ENCODE results near the gene LPAR5.
A peak's percentile ranks its signal among the peaks of the same experiment; 100 is the strongest.
"Not testable (repeated sequence)": the region's sequence is repeated elsewhere in the genome, so short reads cannot be mapped to it uniquely, and the experiment has no call there.

Gene LPAR5

DNA sequence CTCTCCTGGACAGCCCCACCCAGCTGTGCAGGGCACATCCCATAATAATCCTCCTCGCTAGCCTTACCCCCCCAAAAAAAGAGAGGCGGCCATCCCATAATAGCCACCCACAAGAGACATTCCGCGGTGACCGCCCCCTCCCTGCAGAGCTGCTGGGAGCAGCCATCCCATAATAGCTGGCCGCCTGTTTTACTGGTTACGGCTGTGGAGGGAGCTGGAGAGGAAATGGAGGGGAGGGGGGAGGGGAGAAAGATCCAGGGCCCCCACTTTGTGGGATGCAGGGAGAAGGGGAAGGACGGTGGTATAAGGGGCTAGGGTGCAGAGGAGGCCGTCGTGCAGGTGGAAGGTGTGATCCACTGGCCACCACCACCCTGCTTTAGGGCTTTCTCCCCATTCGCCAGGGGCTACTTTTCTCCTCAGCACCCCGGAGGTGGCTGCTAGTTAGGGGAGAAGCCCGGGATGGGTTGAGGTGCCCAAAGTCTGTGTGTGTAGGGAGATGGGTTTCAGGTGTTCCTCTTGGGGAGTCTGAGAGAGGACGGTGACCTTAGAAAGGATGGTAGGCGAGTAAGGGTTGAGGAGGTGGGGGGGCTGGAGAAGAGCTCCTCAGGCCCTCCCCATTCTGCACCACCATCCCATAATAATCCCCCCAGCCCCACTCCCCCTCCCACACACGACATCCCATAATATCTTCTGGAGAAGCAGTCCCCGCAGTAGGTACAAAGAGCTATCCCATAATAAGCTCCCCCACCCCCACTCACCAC, 22.6 kb downstream of the LPAR5 start:
- in situ Hi-C loops (cut with HindIII; ENCODE audit: low pct_ligation_motif_present, low pct_unique_long_range_greater_than_20kb, low sequenced_read_pairs): no loop called here
- DNase-seq: no peak

DNA sequence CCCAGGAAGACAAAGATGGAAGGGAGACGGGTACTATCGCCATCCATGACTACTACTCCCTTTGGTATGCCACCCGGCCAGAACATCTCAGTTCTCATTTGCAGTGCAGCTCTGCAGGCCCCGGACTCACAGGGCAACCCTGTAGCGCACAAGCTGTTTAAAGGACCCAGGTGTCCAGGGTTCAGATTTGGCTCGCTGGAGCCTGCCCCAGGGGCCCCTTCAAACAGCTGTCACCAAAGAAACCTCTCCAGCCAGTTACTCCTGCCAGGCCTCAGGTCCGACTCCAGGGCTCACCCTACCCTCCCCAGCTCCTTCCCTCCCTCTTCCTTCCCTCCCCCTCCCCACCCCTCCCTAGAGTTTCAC, 23.1 kb downstream of the LPAR5 start:
- in situ Hi-C loops (cut with HindIII; ENCODE audit: low pct_ligation_motif_present, low pct_unique_long_range_greater_than_20kb, low sequenced_read_pairs): no loop called here
- DNase-seq: no peak

DNA sequence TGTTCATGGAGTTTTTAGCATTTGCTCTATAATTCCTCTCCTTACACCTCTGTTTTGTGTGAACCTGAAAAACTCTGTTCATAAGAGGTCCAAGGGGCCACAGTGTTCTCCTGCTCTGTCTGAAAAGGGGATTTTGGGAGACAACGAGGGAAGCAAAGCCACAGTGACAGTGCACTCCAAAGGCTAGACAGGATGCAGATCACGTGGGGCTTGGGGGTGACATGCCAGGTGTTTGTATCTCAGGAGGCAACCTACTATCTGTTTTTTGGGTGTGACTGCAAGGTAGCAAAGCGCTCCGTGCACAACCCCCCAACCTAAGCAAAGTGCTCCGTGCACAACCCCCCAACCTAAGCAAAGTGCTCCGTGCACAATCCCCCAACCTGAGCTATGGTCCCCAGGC, 23.5 kb downstream of the LPAR5 start:
- in situ Hi-C loops (cut with HindIII; ENCODE audit: low pct_ligation_motif_present, low pct_unique_long_range_greater_than_20kb, low sequenced_read_pairs): no loop called here
- no peak for DNase-seq

DNA sequence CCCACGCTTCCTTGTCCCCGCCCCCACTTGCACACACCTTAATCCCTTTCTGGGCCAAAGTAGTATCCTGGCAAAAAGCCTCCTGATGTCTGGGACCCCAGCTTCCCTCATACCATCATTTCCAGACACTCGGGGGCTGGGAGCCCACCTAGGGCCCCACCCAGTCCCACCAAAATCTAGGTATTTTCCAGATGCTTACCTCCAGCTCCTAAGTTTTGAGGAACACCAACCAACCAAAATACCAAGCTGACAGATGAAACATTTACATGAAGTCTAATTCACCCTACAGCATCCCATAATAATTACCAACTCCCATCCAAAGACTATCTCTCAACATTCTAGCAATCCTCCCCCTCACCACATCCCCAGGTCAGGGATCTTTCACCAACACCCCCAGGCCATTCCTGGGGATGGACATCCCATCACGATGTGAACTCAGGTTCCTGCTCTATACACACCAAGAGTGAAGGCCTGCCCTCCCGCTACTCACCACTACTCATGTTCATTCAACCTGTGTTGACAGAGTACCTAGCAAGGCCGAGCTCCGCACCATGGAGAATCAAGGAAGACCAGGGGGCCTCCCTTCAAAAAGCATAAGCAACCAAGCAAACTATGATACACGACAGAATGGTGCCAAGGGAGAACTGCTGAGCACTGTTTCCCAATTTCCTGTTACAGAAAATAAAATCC, 27.0 kb downstream of the LPAR5 start:
- DNase-seq: no peak
- in situ Hi-C loops (cut with HindIII; ENCODE audit: low pct_ligation_motif_present, low pct_unique_long_range_greater_than_20kb, low sequenced_read_pairs): no loop called here

DNA sequence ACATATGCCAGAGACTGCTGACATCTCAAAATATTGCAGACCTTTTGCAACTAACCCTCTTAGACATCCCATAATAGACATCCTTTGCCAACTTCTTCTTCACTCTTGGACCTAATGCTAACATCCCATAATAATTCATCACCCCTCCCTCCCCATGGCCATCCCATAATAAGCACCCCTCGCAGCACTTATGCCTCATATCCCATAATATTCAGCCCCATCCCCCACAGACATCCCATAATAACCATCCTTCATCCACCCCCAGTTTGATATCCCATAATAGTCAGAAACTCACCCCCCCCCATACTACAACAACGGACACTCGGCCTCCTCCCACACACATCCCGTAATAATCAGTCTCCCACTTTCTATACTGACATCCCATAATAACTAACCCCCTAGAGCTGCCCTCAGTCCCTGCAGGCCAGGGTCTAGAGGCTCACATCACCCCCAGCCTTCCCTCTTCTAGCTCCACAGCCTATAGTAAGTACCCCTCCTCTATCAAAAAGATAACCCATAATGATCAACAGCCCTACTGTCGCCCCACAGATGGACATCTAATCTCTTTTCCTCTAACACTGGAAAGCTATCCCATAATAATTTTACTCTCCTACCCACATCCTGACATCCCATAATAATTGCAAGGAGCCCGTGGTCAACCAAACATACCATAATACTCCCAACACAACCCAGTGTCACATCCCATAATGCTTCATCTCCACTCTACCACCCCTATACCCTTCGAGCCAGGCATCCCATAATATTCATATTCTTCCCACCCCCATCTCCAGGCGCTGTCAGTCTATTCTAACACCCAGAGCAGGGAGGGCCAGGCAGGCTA, 27.8 kb downstream of the LPAR5 start:
- peak; percentile 63 for DNase-seq
- in situ Hi-C loops (cut with HindIII; ENCODE audit: low pct_ligation_motif_present, low pct_unique_long_range_greater_than_20kb, low sequenced_read_pairs): no loop called here

DNA sequence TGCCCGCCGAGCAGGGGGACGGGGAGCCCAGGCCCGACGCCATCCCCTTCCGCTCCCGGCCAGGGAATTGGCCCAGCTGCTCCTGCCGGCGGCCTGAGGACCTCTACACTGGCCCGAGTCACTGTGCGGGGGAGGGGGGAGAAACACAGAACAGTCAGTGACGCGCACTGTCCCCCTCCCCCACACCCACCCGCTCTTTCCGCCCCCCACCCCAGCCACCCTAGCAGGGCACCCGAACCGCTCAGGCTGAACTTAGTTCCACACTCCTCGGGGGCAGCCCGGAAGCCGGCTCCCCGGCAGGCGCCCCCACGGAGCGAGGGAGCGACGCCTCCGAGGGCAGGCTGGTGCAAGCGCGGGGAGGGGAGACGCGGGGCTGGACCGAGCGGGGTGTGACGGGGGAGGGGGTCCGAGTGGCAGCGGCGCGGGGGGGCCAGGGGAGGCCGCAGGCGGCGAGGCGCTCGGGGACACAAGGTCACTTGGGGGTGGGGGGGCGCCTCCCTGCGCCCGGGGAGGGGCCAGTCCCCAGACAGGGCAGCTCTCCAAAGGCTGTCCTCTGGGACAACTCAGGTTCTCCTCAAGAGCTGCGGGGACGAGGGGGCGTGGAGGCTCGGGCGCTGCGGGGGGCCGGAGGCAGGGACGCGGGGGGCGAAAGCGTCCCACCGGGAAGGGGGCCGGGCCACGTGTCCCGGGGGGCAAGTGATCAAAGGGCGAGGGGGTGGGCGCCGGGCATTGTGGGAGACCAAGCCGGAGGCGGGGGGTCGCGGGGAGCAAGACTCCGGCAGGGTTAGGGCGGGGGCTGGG, 29.2 kb downstream of the LPAR5 start:
- peak; percentile 56 for DNase-seq
- in situ Hi-C loops (cut with HindIII; ENCODE audit: low pct_ligation_motif_present, low pct_unique_long_range_greater_than_20kb, low sequenced_read_pairs): no loop called here

DNA sequence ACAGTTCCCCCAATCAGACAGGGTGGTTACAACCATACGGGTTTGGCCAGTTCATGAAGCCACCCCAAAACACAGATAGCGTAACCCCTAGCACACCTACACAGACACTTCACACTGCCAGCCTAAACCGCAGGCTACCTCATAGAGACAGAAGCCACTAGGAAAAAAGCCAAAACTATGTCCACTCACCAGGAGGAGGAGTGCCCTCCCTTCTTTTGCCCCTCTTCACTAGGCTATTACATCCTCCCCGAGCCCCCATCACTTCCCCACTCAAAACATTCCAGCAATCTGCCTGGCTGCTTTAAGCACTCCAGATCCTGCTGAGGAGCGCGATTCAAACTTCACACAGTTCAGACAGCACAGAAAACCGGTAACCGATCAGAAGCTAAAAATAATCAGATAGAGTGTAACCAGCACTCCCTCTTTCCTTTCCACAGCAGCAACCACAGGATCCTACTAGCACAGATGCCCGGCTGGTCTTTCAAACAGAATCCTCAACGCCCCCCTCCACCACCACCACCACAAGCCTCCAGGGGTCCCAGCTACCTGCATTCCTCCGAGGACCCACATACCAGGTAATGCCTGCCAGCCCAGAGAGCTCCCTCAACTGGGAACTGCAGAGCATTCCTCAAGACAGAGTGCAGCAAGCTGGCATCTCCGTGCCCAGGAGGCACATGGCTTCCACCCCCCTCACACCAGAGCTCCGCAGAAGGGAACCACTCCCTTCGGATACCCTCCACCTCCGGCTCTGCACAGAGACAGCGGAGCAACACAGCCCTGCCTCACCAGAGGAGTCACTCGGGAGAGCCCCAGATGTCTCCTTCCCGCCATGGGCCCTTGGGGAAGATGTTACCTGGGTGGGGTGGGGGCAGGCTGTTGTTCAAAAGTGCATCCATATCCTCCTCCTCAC, 30.1 kb downstream of the LPAR5 start:
- peak; percentile 42 for DNase-seq
- in situ Hi-C loops (cut with HindIII; ENCODE audit: low pct_ligation_motif_present, low pct_unique_long_range_greater_than_20kb, low sequenced_read_pairs): no loop called here

DNA sequence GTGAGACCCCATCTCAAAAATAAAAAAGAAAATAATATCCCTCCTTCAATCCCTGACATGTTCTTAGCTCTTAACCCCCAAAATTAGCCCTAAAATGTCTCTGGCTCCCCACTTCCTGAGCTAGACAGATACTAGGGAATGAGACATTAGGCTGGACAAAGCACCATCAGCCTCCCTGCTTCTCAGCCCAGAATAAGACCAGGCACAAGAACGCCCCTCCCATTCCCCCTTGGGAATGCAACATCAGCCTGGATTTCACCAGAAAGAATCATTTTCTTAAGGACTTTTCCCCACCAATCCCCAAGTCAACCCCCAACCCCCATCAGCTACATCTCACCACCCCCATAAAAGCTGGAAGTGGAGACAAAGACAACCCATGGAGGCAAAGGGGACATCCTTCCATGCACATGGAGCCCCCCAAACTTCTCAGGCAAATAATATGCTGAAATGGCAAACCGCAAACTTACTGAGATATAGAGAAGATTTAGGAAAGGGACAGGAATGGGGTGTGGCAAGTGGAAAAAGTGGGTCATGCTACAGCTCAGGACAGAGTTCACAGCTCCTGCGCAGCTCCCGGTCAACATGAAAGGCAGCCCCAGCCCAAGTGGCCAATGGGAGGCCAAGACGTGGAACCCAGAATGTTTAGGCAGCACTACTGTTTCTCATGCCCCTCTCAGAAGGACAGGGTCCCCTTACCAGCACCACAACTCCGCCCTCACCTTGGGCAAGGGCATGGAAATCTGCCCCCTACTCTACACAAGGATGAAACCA, 31.3 kb downstream of the LPAR5 start:
- in situ Hi-C loops (cut with HindIII; ENCODE audit: low pct_ligation_motif_present, low pct_unique_long_range_greater_than_20kb, low sequenced_read_pairs): no loop called here
- DNase-seq: no peak

DNA sequence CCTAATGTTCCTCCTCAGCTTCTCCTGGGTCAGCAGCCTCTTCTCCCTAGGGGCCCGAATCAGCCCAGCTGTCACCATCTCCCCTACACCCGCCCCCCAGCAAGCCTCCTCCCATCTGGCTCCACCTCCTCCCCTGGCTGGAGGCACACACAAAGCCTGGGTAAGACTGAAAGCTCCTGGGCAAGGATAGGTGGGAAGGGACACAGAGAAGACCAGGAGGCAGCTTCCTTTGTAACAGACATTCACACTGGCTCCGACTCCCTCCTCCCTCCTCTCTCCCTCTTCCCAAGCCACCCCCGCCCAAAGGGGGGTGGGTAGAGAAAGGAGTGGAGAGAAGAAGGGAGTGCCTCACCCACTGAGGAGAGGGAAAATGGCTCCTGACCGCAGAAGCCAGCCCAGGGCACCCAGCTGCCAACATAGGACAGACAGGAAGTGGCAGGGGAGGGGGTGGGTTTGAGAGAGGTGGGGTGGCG, 32.6 kb downstream of the LPAR5 start:
- no peak for DNase-seq
- in situ Hi-C loops (cut with HindIII; ENCODE audit: low pct_ligation_motif_present, low pct_unique_long_range_greater_than_20kb, low sequenced_read_pairs): no loop called here

DNA sequence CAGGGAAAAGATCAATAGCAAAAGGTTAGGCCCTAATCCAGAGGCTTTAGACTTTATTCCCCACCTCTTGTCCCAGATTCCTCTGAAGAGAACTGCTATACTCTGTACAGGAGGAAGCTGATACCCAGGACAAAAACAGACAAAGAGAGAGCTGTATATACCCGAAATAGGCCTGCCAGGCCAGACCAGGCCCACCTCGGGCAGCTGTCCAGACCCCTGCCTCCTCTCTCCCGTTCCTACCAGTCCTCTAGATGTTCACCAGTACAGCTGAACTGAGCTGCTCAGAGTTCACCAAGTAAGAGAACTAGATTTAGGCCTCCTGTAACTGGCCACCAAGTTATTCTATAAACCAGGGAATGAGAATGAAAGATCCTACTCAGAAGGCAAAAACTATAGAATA, 33.2 kb downstream of the LPAR5 start:
- in situ Hi-C loops (cut with HindIII; ENCODE audit: low pct_ligation_motif_present, low pct_unique_long_range_greater_than_20kb, low sequenced_read_pairs): no loop called here
- DNase-seq: no peak

DNA sequence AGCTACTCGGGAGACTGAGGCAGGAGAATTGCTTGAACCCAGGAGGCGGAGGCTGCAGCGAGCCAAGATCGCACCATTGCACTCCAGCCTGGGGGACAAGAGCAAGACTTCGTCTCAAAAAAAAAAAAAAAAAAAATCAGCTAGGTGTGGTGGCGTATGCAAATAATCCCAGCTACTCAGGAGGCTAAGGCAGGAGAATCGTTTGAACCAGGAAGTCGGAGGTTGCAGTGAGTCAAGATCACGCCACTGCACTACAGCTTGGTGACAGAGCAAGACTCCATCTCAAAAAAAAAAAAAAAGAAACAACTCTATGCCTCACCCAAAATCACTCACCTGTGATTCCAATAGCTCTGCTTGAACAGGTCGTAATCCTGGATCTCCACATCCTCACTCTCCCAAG, 40.1 kb downstream of the LPAR5 start:
- in situ Hi-C loops (cut with HindIII; ENCODE audit: low pct_ligation_motif_present, low pct_unique_long_range_greater_than_20kb, low sequenced_read_pairs); DNase-seq: not testable (repeated sequence)

DNA sequence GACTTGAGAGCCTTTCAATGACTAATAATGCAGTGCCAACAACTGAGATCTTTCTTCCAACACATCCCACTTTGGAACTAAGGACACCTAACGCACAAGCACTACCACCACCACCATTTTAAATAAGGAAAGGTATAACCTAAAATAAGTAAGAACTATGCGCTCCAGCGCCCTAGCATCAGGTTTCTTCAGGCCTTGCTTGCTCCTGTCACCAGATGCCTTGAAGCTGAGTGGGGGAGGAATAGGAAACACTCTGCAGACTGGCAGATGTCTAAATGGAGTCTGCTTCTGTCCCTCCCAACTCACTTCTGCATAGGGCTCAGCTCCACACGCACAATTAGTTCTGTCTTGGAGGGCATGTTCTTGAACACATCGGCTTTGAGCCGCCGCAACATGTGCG, 43.7 kb downstream of the LPAR5 start:
- in situ Hi-C loops (cut with HindIII; ENCODE audit: low pct_ligation_motif_present, low pct_unique_long_range_greater_than_20kb, low sequenced_read_pairs): no loop called here
- no peak for DNase-seq

DNA sequence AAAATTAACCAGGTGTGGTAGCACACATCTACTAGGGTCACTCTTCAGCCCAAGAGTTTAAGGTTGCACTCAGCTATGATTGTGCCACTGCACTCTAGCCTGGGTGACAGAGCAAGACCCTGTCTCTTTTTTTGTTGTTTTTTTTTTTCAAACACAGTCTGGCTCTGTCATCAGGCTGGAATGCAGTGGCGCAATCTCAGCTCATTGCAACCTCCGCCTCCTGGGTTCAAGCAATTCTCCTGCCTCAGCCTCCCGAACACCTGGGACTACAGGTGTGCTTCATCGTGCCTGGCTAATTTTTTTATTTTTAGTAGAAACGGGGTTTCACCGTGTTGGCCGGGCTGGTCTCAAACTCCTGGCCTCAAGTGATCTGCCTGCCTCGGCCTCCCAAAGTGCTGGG, 49.2 kb downstream of the LPAR5 start:
- DNase-seq; in situ Hi-C loops (cut with HindIII; ENCODE audit: low pct_ligation_motif_present, low pct_unique_long_range_greater_than_20kb, low sequenced_read_pairs): not testable (repeated sequence)

DNA sequence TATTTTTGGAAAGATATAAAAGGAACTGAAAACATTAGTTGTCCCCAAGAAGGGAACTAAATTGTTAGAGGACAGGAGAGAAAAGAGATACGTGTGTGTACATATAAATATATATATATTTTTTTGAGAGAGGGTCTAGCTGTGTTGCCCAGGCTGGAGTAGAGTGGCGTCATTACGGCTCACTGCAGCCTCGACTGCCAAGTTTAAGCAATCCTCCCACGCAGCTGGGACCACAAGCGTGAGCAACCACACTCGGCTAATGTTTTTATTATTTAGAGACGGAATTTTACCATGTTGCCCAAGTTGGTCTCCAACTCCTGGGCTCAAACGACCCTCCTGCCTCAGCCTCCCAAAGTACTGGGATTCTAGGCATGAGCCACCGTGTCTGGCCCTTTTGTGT, 51.5 kb downstream of the LPAR5 start:
- DNase-seq: no peak
- in situ Hi-C loops (cut with HindIII; ENCODE audit: low pct_ligation_motif_present, low pct_unique_long_range_greater_than_20kb, low sequenced_read_pairs): no loop called here

DNA sequence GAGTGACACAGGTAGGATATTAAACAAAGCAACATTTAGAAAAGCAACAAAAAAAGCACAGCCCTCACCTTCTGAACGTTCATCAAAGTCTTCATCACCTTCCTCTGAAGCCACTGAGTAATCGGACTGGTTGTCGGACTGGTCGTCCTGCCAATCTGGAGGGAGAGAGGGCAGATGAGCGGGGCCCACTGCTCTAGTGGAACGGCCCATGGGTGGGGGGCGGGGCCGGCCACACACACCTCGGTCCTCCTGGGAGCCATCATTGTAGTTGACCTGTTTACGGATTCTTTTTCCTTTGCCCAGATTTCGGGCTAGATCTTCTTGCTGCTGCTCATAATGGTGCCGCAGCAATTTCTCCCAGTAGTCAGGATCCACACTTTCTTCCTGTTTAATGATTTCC, 52.8 kb downstream of the LPAR5 start:
- DNase-seq: no peak
- in situ Hi-C loops (cut with HindIII; ENCODE audit: low pct_ligation_motif_present, low pct_unique_long_range_greater_than_20kb, low sequenced_read_pairs): no loop called here

DNA sequence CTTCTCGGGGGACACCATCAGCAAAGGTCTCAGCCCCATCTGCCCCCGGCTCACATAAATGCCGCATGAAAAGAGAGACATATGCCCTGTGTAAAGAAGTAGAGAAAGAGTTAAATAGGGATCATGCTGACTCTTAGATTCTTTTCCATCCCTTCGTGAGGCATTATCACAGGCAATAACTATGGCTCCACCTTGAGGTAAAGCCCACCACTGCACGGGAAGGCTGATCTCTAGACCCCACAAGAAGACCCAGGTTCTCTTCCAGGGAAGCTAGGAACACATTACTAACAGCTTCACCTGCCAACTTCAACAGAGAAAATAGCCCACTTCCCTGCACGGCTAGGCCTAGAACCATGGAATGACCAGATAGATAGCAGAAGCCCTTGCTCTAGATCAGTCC, 53.6 kb downstream of the LPAR5 start:
- peak; percentile 25 for DNase-seq
- in situ Hi-C loops (cut with HindIII; ENCODE audit: low pct_ligation_motif_present, low pct_unique_long_range_greater_than_20kb, low sequenced_read_pairs): no loop called here

DNA sequence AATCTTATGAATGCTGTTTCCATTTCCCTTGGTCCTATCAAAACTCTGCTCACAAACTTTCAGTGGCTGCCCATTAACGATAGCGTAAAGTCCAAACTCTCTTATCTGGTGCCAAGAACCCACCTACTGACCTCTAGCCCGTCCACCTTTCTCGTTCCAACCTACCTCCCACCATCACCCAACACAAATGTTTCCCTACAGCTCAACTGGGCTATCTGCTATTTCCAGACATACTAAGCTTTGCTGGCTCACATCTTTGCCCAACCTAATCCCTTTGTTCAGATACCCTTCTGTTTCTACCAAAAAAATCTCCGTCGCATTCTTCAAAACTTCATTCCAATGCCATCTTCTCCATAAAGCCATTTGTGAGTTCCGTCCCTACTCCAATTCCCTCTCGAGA, 60.1 kb downstream of the LPAR5 start:
- DNase-seq: no peak

More for the DNA sequence above, 60.1 kb downstream of the LPAR5 start:
- in situ Hi-C loops (cut with HindIII; ENCODE audit: low pct_ligation_motif_present, low pct_unique_long_range_greater_than_20kb, low sequenced_read_pairs): no loop called here

Measured in ACHN (cell line).